Lower lobe of right lung (tissue), 2 donors: ENCODE results near the gene ENPP5. TPM values are rescaled to one million over a fixed set of nuclear protein-coding genes. Genes with fewer than 3 reads are reported as not detected.

ENCODE experiments used
- ATAC-seq, 2 donors: fragments of 200-7000 bp; cut with Tn5 transposase; one replicate each; pipeline ENCODE4 v1.9.1; 2020 to 2022; ENCODE audit warnings: mild to moderate bottlenecking in 2 of 2, moderate library complexity in 2 of 2
- DNase-seq: peaks from one replicate; pipeline ENCODE4 v3.0.0-alpha.2; 2020
- H3K27ac ChIP-seq: fragments of 200-600 bp; one replicate; pipeline ENCODE4 v1.8.0; 2022
- H3K27me3 ChIP-seq: fragments of 200-600 bp; one replicate; pipeline ENCODE4 v1.8.0; 2022; ENCODE audit warnings: low read depth
- H3K36me3 ChIP-seq: fragments of 200-600 bp; one replicate; pipeline ENCODE4 v1.8.0; 2022; ENCODE audit warnings: mild to moderate bottlenecking
- H3K4me1 ChIP-seq: fragments of 200-600 bp; one replicate; pipeline ENCODE4 v1.8.0; 2022
- H3K4me3 ChIP-seq: fragments of 200-600 bp; one replicate; pipeline ENCODE4 v1.8.0; 2022; ENCODE audit warnings: mild to moderate bottlenecking
- H3K9me3 ChIP-seq: fragments of 200-600 bp; one replicate; pipeline ENCODE4 v1.8.0; 2022
- CTCF ChIP-seq: fragments of 200-600 bp; IDR thresholded peaks from one replicate; pipeline ENCODE4 v1.8.0; 2022; ENCODE audit warnings: antibody characterized with exemption, mild to moderate bottlenecking
- intact Hi-C: fragments of 100-400 bp; cut with DNase I; formaldehyde crosslinking; loops from one replicate; pipeline ENCODE4 v1.11.0; 2022
- total RNA-seq: library from RNA; stranded (reverse); fragmentation: NEBNext Ultra II Directional; extraction: Animal tissue kit (Norgen Biotek cat#: 25700); gene quantifications from one replicate; pipeline ENCODE4 v1.2.1, GENCODE V29; 2021
- donor health status: DM: no; HTN: yes; CAD: no; lungs with severe emphysema.

ENPP5 gene
- total RNA-seq, 1 donor from 2014 or later, result 11.4 TPM

DNA sequence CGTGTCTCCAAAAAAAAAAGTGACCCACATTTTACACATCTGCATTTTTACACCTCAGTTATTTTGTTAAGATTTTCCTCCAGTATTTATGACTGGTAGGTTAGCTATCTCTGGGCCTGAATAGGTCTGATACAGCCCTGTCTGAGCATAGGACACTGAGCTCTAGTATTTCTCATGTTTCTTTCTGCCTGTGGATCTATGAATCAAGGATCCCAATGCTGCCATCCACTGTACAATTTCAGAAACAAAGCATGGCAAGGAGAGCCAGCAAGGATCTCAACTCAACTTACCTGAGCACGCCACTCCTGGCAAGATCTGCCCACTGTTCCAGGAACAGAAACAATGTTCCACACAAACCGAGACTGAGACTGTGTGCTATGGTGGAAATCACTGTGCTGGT lies 36.4 kb upstream of the ENPP5 start:
- no peak for TF ChIP-seq CTCF
- intact Hi-C loops, result no loop called here
- no peaks in the 10 kb centered on the region for H3K27me3 ChIP-seq

GRCh38 chr6:46204880-46205650 lies 34.3 kb upstream of the ENPP5 start:
- Histone ChIP-seq H3K4me3 (no peak overlapping the region), H3K36me3 (no peaks in the 10 kb centered on the region), H3K27me3 (no peaks in the 10 kb centered on the region), H3K4me1 (no peaks in the 10 kb centered on the region), H3K9me3 (no peaks in the 10 kb centered on the region), H3K27ac (no peak overlapping the region)
- no peak for TF ChIP-seq CTCF
- DNase-seq (no peak), ATAC-seq (no peak)
- intact Hi-C loops, result no loop called here

More for the DNA sequence above, 36.4 kb upstream of the ENPP5 start:
- Histone ChIP-seq H3K4me3 (no peak overlapping the region), H3K9me3 (no peaks in the 10 kb centered on the region), H3K27ac (no peak overlapping the region), H3K4me1 (no peaks in the 10 kb centered on the region), H3K36me3 (no peaks in the 10 kb centered on the region)
- DNase-seq, result no peak
- ATAC-seq, result no peak

- Histone ChIP-seq H3K36me3 (no peaks in the 10 kb centered on the region), H3K27me3 (no peaks in the 10 kb centered on the region), H3K27ac (no peak overlapping the region), H3K4me3 (no peak overlapping the region), H3K4me1 (no peaks in the 10 kb centered on the region), H3K9me3 (no peaks in the 10 kb centered on the region)
- TF ChIP-seq CTCF, result no peak
- intact Hi-C loops, result no loop called here
- no peak for DNase-seq
- no peak for ATAC-seq
Measured at GRCh38 chr6:46203391-46204177, 32.8 kb upstream of the ENPP5 start.

- Histone ChIP-seq H3K27me3 (no peaks in the 10 kb centered on the region), H3K4me3 (no peak overlapping the region), H3K4me1 (no peaks in the 10 kb centered on the region), H3K9me3 (no peaks in the 10 kb centered on the region), H3K36me3 (no peaks in the 10 kb centered on the region), H3K27ac (no peak overlapping the region)
- DNase-seq (no peak), ATAC-seq (no peak)
- intact Hi-C loops, result no loop called here
- no peak for TF ChIP-seq CTCF
Measured at GRCh38 chr6:46201702-46202101, 30.9 kb upstream of the ENPP5 start.

DNA sequence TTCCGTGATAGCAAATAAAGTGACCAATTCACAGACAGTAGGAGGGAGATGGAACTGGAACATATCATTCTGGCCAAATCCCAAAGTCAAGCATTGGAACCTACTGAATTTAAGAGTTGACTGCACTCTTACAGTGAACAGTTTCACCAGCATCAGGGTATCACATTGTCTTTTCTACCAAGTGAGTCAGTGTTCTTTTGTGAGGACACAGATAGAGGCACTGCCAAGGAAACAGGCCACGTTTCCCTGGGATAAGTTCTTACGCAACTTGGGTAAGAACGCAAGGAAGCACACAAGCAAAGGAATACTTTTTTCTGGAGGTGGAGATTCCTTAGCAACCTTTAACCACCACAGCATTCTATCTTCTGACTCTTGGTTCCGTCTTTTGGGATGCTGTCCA lies 28.6 kb upstream of the ENPP5 start:
- ATAC-seq, result no peak
- Histone ChIP-seq H3K4me3 (no peak overlapping the region), H3K27ac (no peak overlapping the region), H3K9me3 (no peaks in the 10 kb centered on the region), H3K27me3 (no peaks in the 10 kb centered on the region), H3K36me3 (no peaks in the 10 kb centered on the region), H3K4me1 (no peaks in the 10 kb centered on the region)
- intact Hi-C loops, result no loop called here
- no peak for TF ChIP-seq CTCF
- DNase-seq, result no peak
